ES-I3 (cell line): ENCODE data around the gene STK32B.
"Not testable (repeated sequence)": the region's sequence is repeated elsewhere in the genome, so short reads cannot be mapped to it uniquely, and the experiment has no call there.

Experiments
- H3K36me3 ChIP-seq: 2 replicates; pipeline ENCODE4 v1.6.1; 2013; ENCODE audit warnings: mild to moderate bottlenecking, low read length, control low read depth, moderate library complexity; ENCODE audit not compliant: insufficient read depth
- H3K4me1 ChIP-seq: 2 replicates; pipeline ENCODE4 v1.6.1; 2013; ENCODE audit warnings: mild to moderate bottlenecking, control low read depth, low read length; ENCODE audit not compliant: insufficient read depth
- H3K9ac ChIP-seq: 2 replicates; pipeline ENCODE4 v1.6.1; 2013; ENCODE audit warnings: low read depth, mild to moderate bottlenecking, low read length, moderate library complexity
- H3K9me3 ChIP-seq: 2 replicates; pipeline ENCODE4 v1.6.1; 2013; ENCODE audit warnings: mild to moderate bottlenecking, low read length, moderate library complexity; ENCODE audit not compliant: control insufficient read depth, insufficient read depth

The STK32B gene

DNA sequence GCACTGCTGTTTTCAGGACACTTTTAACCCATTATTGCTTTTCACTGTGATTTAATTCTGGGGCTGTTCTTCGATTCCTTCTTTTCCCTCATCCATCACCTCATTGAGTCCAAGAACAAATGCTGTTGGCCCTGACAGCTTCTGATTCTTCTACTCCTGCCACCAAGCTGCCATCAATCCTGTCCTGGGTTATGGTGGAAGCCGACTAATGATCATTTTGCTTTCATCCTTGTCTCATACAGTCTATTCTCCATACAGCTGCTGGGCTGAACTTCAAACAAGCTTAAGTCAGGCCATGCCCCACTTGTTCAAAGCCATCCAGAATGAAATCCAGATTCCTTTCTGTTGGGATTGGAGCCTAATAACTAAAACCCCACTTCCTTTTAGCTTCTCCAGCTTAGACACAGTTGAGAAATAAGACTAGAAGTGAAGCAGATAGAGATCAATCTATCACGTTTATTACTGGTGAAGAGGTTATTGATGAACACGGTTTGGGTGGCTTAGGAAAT lies 161.9 kb downstream of the STK32B start:
- peaks cover 4% of the 10 kb centered on the region; the same call in 1 of the 2 replicates for H3K4me1 ChIP-seq
- H3K9me3 ChIP-seq = no peaks in the 10 kb centered on the region
- H3K36me3 ChIP-seq = no peaks in the 10 kb centered on the region
- H3K9ac ChIP-seq = no peak overlapping the region

DNA sequence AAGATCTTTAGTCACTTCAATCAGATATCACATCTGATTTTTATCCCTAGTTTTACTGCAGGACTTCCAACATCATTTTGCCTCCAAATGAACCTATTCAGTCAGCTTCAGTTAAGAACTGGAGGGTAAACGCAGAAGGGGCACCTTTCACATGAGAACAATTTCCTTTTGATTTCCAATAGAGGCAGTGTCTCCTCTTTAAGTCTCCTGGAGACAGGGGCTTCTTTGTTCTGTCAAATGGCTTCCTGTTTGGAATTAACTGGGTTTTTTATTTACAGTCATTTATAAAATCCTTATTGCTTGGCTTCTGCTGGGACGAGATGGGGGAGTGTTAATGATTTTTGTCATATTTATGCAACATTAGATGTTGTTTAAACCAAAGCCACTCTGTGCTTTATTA lies 164.0 kb downstream of the STK32B start:
- H3K9me3 ChIP-seq = no peaks in the 10 kb centered on the region
- no peaks in the 10 kb centered on the region for H3K36me3 ChIP-seq
- no peak overlapping the region for H3K9ac ChIP-seq
- H3K4me1 ChIP-seq = peaks cover 14% of the 10 kb centered on the region

- Histone ChIP-seq H3K4me1 (peaks cover 14% of the 10 kb centered on the region), H3K36me3 (no peaks in the 10 kb centered on the region), H3K9me3 (peaks cover 3% of the 10 kb centered on the region; the same call in 1 of the 2 replicates), H3K9ac (no peak overlapping the region)
These were observed 166.1 kb downstream of the STK32B start for GRCh38 chr4:5217421-5217820.

DNA sequence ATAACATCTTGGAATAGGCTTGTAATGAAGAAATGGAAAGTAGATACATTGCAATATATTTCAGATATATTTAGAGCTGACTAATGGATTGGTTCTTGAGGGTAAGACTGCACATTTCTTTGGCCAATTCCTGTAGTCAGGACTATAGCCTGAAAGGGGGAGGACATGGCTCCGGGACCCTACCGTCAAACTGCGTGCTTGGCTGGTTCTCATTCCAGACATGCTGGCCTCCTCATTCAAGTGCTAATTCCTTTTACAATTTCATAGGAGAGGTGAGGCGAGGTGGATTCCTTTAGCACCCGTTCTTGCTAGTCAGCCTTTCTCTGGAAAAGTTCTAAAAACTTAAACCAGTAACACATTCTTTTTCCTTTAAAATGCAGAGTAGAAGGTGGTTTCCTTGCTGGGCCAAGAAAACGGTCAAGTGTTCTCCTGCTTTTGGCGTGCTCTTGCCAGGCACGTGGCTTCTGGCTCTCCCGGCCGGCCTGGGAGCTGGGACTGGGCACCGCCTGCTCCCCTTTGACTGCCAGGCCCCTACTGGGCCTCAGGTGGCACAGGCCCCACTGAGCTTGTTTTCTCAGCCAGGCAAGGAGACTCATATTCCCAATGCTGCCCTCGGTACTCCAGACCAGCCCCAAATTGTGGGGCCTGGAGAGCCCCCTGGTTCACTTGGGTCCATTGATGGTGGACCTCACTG lies 167.2 kb downstream of the STK32B start:
- H3K9me3 ChIP-seq = peaks cover 3% of the 10 kb centered on the region; the same call in 1 of the 2 replicates
- no peak overlapping the region for H3K9ac ChIP-seq
- peaks cover 14% of the 10 kb centered on the region for H3K4me1 ChIP-seq
- H3K36me3 ChIP-seq = no peaks in the 10 kb centered on the region

GRCh38 chr4:5220028-5220427 lies 168.7 kb downstream of the STK32B start:
- peaks cover 3% of the 10 kb centered on the region; the same call in 1 of the 2 replicates for H3K9me3 ChIP-seq
- H3K36me3 ChIP-seq = no peaks in the 10 kb centered on the region
- H3K4me1 ChIP-seq = peaks cover 14% of the 10 kb centered on the region
- no peak overlapping the region for H3K9ac ChIP-seq

GRCh38 chr4:5222047-5222446 lies 170.8 kb downstream of the STK32B start:
- Histone ChIP-seq H3K36me3 (no peaks in the 10 kb centered on the region), H3K9me3 (peaks cover 3% of the 10 kb centered on the region; the same call in 1 of the 2 replicates), H3K4me1 (peaks cover 14% of the 10 kb centered on the region), H3K9ac (no peak overlapping the region)

- Histone ChIP-seq H3K4me1 (peaks cover 10% of the 10 kb centered on the region), H3K36me3 (no peaks in the 10 kb centered on the region), H3K9ac (no peak overlapping the region), H3K9me3 (peaks cover 3% of the 10 kb centered on the region; the same call in 1 of the 2 replicates)
These were observed 171.7 kb downstream of the STK32B start for GRCh38 chr4:5222951-5223350.

GRCh38 chr4:5224340-5224739 lies 173.1 kb downstream of the STK32B start:
- H3K36me3 ChIP-seq = no peaks in the 10 kb centered on the region
- peaks cover 3% of the 10 kb centered on the region; the same call in 1 of the 2 replicates for H3K9me3 ChIP-seq
- no peak overlapping the region for H3K9ac ChIP-seq
- H3K4me1 ChIP-seq = no peaks in the 10 kb centered on the region

DNA sequence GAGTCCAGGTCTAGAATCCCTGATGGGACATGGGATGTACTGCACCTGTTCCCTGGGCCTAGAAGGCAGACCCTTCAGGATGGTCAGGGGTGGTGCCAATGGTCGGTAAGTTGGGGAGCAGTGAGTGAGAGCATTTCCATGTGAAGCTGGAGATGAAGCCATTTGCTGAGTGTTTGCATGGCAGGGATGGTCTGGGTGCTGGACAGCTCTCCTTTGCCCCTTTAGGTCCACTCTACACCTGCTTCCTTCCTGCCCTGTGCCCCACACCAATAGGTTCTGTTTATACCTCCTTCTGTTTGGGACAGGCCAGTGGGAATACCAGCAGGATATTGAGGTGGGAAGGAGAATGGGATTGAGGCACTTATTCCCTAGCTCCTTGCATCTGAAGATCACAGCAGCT lies 181.3 kb downstream of the STK32B start:
- Histone ChIP-seq H3K36me3 (no peaks in the 10 kb centered on the region), H3K4me1 (no peaks in the 10 kb centered on the region), H3K9ac (no peak overlapping the region), H3K9me3 (no peaks in the 10 kb centered on the region)

DNA sequence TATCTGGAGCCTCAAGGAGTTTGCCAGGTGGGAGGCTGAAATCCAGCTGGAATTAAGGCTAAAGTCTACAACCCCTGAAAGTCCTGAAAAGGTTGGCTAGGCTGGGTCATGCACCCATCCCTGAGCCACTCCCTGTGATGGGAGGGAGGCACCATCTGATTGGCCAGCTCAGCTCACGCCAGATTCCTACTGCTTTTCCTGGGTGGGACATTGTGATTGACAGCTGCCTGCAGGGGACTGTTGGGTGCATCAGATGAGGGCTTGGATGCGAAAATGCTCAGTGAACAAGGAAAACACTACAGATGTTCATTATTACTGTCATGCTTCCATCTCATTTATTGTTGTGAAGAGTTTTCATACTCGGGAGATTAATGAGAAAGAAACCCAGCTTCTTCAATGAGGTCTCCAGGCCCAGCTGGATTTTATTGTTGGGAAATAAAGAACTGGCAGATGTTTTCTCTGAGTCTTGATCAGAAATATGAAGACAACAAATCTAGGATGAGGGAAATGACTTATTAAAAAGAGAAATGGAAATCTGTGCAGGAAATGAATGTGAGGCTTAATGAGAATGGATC lies 185.9 kb downstream of the STK32B start:
- Histone ChIP-seq H3K9me3 (no peaks in the 10 kb centered on the region), H3K9ac (no peak overlapping the region), H3K36me3 (no peaks in the 10 kb centered on the region), H3K4me1 (no peaks in the 10 kb centered on the region)

DNA sequence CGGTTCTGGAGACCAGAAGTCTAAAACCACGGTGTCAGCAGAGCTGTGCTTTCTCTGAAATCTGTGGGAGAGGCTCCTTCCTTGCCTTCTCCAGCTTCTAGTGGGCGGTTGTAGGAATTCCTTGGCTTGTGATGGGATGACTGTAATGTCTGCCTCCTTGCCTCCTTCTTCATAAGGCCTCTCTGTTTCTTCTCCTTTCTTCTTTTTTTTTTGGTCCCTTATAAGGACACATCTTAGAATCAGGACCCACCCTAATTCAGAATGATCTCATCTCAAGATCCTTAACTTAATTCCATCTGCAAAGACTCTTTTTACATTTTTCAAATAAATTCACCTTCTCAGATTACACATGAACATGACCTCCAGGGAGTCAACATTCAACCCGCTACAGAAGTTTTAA lies 186.9 kb downstream of the STK32B start:
- Histone ChIP-seq H3K9me3 (no peaks in the 10 kb centered on the region), H3K36me3 (no peaks in the 10 kb centered on the region), H3K9ac (no peak overlapping the region), H3K4me1 (no peaks in the 10 kb centered on the region)

- H3K36me3 ChIP-seq, H3K4me1 ChIP-seq, H3K9me3 ChIP-seq, H3K9ac ChIP-seq: not testable (repeated sequence)
These were observed 195.8 kb downstream of the STK32B start for GRCh38 chr4:5247061-5247460.

DNA sequence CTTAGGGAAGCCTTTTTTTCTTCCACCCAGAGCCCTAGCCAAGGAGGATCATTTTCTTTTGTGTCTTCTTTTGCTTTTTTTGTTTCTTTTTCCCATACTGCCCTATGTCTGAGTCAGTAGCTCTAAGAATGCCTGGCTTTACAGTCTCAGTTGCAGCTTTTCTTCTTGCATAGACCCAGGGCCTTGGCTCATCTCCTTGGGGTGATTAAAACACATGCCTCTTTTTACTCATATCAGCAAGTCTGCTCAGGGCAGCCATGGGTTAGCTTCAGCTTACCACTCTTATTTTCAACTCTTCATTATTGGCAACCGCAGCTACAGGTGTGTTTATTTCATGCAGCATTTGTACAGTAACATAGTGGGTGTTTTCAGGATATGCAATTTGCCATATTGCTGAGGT lies 196.5 kb downstream of the STK32B start:
- no peaks in the 10 kb centered on the region for H3K36me3 ChIP-seq
- H3K9ac ChIP-seq = no peak overlapping the region
- no peaks in the 10 kb centered on the region for H3K9me3 ChIP-seq
- H3K4me1 ChIP-seq = no peaks in the 10 kb centered on the region

GRCh38 chr4:5249727-5250126 lies 198.4 kb downstream of the STK32B start:
- Histone ChIP-seq H3K36me3 (no peaks in the 10 kb centered on the region), H3K9me3 (no peaks in the 10 kb centered on the region), H3K9ac (no peak overlapping the region), H3K4me1 (no peaks in the 10 kb centered on the region)

DNA sequence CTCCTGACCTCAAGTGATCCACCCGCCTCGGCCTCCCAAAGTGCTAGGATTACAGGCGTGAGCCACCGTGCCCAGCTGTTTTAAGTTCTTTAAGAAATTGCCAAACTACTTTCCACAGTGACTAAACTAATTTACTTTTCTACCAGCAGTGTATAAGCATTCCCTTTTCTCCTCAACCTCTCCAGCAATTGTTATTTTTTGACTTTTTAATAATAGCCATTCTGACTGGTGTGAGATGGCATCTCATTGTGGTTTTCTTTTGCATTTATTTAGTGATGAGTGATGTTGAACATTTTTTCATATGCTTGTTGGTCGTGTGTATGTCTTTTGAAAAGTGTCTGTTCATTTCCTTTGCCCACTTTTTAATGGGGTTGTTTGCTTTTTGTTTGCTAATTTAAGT lies 199.3 kb downstream of the STK32B start:
- H3K36me3 ChIP-seq, H3K4me1 ChIP-seq, H3K9ac ChIP-seq, H3K9me3 ChIP-seq: not testable (repeated sequence)
